RWPE1 (cell line): ENCODE data around the gene ANKRD60.

Experiments
- CTCF ChIA-PET: fragments of 350-600 bp; sonication (Branson Sonifier 250); formaldehyde crosslinking; extraction: SDS; loops from one replicate; lab custom pipeline; 2021; lab: Yijun Ruan, JAX
- POLR2A ChIA-PET: fragments of 400-600 bp; formaldehyde crosslinking; extraction: SDS; loops from one replicate; lab custom pipeline; 2020; ENCODE audit warnings: antibody characterized with exemption; ENCODE audit not compliant: low non-redundant PET; lab: Yijun Ruan, JAX
- DNase-seq: peaks from one replicate; pipeline ENCODE4 v3.0.0; 2012; ENCODE audit warnings: low spot score
- H3K27ac ChIP-seq: fragments of 450-650 bp; 2 replicates; pipeline ENCODE4 v1.5.1; 2017
- CTCF ChIP-seq: fragments of 450-650 bp; conservative IDR thresholded peaks from 2 replicates; pipeline ENCODE4 v1.5.1; 2017; ENCODE audit warnings: low read depth, mild to moderate bottlenecking

The ANKRD60 gene

DNA sequence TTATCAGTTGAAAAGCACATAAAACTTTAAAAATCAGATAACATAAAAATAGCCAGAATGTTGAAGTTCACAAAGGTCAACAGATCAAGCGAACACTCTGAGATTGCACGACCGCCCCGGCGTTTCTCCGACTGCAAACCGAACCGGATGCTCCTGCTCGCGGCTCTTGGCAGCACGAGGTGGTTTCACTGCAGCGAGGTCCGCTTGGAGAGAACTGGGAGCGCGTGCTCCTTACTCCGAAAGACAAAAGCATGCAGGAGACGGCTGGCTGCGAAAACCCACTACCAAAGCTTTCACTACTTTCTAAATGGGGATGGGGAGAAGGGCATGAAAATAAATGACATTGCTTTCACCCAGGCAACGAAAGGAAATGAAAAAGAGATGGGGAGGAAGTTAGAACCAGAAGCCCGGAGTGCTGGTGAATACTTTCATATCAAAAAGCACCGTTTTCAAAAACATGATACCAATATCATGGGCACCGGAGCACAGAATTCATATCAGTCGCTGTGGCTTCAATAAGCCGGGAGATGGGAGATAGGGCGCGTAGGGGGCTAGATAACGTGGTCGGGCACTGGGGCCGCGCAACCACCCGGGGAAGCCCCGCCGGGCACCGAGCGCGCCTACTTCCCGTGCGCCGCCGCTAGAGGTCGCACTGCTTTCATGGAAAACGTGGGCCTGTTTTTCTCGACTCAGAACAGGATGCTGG lies 8.3 kb upstream of the ANKRD60 start:
- POLR2A ChIA-PET: interaction anchor here (0.7 kb wide), 1 partner anchor 145 kb away, joined by 3 read pairs; no protein-coding TSS in a partner anchor

DNA sequence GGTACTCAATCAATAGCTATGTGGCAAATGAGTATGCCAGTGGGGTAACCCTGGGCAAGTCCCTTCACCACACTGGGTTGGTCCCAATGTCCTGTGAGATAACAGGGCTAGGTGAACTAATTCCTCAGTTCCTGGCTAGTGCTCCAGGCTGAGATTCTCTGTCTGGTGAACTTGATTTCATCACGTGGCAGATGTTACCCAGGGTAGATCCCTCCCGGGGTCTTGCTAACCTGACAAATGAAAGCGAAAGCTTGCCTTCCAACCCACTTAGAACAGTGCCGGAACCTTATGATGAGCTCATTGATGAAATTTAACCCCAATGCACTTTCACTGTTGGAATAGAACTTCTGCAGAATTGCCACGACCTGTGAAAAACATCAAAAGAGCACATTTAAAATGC lies 6.6 kb upstream of the ANKRD60 start:
- CTCF ChIA-PET: interaction anchor here (0.6 to 1.4 kb wide), 6 partner anchors 189 to 1220 kb away, joined by 3 to 8 read pairs (median 3); no protein-coding TSS in a partner anchor
- no peak for TF ChIP-seq CTCF

More for the DNA sequence above, 8.3 kb upstream of the ANKRD60 start:
- CTCF ChIA-PET: interaction anchor here (0.6 to 1.7 kb wide), 20 partner anchors 9 to 1221 kb away, joined by 3 to 12 read pairs (median 4); partner anchors contain the start of gene STX16
- peak overlapping the region; percentile 6; the same call in 1 of the 2 replicates for H3K27ac ChIP-seq
- DNase-seq: peak; percentile 95
- peak; percentile 100 for TF ChIP-seq CTCF

GRCh38 chr20:58233881-58234528 lies 5.6 kb upstream of the ANKRD60 start:
- DNase-seq: no peak
- TF ChIP-seq CTCF: peak; percentile 88
- CTCF ChIA-PET: interaction anchor here (0.5 to 1.4 kb wide), 32 partner anchors 9 to 1044 kb away, joined by 3 to 10 read pairs (median 4); no protein-coding TSS in a partner anchor
- POLR2A ChIA-PET: no interaction called here
- H3K27ac ChIP-seq: no peak overlapping the region

More for the DNA sequence above, 6.6 kb upstream of the ANKRD60 start:
- no peak for DNase-seq
- H3K27ac ChIP-seq: no peak overlapping the region
- POLR2A ChIA-PET: no interaction called here

DNA sequence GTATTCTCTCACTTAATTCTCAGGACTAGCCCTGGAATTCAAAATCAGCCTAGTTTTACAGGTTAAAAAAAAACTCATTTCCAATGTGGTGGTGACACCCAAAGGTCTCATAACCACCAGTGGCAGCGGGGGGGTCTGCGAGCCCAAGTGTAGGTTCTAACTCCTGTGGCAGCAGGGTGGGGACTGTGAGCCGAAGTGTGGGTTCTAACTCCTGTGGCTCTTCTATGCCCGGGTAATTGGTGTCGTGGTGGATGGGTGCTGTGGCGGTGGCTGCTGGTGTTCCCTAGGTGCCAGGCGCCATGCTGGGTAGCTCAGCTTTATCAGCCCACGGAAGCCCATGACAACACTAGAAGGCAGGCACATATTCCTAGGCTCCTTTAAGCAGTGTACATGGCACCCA lies 4.9 kb upstream of the ANKRD60 start:
- ChIA-PET POLR2A (no interaction called here), CTCF (interaction anchor here (0.6 to 1.3 kb wide), 6 partner anchors 14 to 704 kb away, joined by 3 to 10 read pairs (median 3); no protein-coding TSS in a partner anchor)
- no peak for TF ChIP-seq CTCF
- no peak overlapping the region for H3K27ac ChIP-seq
- DNase-seq: no peak

DNA sequence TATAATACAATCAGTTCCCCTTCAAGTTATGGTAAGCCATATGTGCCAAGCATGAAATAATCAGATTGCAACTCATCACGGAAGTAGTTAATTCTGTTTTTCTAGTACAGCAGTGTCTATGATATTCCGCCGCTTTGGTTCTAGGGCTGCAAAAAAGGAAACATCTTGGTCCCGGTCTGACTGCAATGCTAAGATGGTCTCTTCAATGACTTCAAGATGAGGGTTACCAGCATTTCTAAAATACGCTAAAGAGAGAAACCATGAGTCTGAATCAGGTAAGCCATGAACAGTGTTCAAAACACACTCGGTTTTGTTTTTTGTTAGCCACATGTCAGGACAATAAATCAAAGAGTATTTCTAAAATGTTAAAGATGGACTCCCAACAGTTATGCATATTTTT lies 3.2 kb upstream of the ANKRD60 start:
- no peak for DNase-seq
- no peak overlapping the region for H3K27ac ChIP-seq
- no peak for TF ChIP-seq CTCF
- ChIA-PET POLR2A (no interaction called here), CTCF (interaction anchor here (0.5 to 1.1 kb wide), 2 partner anchors 23 to 421 kb away, joined by 3 to 4 read pairs; no protein-coding TSS in a partner anchor)

- no peak overlapping the region for H3K27ac ChIP-seq
- ChIA-PET CTCF (interaction anchor here (0.7 kb wide), 1 partner anchor 713 kb away, joined by 4 read pairs; no protein-coding TSS in a partner anchor), POLR2A (interaction anchor here (0.5 kb wide), 1 partner anchor 13 kb away, joined by 3 read pairs; no protein-coding TSS in a partner anchor)
- no peak for TF ChIP-seq CTCF
- no peak for DNase-seq
These were observed 845 bp upstream of the ANKRD60 start for GRCh38 chr20:58229198-58229798.
